Ammon's horn (tissue), 1 donor: ENCODE data around the gene EIF5.

Experiments
- DNase-seq: peaks from one replicate; pipeline ENCODE4 v3.0.0-alpha.2; 2016; ENCODE audit warnings: low spot score

The EIF5 gene

DNA sequence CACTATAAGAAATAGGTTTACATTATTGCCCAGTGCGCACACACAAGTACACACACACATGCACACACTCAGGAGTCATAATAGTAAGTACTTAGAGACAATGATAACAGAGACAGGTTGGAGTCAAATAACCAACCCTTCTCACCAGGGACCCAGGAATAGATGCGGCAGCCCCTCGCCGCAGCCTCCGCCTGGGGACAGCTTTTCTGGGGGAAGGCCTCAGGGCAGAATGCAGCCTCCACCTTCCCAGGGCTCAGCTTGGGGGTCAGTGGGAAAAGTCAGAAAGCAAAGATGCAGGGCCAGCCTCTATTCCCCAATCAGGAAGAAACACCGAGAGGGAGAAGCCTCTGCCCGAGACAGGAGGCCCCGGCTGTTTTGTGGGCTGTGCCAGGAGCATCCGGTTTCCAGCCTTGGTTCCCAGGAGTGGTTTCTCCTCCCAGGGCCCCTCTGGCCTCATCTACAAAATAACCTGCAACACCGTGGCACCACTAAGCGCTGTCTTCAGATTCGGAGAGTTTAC lies 23.4 kb upstream of the EIF5 start:
- DNase-seq, result no peak

DNA sequence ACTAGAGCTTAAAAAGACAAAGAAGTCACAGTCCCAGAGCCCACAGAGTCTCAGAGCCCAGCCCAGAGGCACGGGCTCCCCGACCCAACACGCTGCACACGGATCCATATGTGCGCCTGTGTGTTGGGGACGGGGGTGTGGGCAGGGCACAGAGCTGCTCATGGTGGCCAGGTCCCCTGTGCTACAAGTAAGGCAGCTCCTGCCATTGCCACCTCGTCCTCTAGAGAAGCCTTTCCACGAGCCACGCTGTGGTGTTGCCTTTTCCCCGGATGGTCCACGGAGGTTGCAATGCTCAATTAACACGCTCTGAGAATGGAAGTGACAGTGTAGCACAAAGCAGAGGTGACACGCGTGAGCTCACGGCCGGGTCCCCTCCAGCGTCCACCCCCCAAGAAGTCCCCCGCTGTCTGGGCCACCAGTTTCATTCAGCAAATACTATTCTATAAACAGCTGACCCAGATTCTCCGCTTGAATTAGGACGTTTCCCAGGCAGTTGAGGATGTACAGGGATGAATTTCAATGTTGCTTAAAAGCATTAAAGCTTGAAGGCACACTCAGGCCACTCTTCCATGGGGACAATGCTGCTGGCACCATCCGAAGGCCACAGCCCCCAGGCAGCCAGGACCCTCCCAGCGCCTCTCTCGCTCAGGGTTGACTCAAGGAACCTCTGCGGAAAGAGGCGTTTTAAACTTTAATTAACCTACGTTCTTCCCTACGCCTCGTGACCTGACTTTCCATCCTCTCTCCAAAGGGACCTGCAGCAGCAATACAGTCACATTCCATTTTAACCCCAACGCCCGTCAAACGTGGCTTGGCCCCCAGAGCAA lies 22.7 kb upstream of the EIF5 start:
- peak; percentile 59 for DNase-seq

DNA sequence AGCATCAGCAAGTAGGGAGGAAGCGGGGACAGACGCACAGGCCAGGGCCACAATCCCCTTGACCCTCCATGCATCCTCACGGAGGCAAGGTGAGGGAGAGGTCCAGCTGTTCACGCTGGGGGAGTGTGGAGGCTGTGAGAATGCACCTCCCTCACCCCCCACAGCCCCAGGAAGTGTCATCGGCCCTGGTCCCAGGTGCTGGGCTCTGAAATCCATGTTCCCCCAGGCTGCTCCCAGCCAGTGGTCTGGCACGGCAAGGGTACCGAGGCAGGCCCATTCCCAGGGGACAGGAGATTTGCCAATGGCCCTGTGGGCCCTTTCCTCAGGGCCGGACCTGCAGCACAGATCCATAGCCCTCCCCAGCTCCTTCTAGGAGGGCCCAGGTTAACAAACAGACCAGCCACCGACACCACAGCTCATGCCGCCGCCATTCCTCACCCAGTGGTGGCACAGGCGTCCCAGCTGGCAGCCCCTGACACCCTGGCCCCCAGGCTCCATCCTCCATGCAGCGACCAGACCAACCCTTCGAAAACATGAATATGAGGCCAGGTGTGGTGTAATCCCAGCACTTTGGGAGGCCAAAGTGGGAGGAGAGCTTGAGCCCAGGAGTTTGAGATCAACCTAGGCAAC lies 21.9 kb upstream of the EIF5 start:
- no peak for DNase-seq

DNA sequence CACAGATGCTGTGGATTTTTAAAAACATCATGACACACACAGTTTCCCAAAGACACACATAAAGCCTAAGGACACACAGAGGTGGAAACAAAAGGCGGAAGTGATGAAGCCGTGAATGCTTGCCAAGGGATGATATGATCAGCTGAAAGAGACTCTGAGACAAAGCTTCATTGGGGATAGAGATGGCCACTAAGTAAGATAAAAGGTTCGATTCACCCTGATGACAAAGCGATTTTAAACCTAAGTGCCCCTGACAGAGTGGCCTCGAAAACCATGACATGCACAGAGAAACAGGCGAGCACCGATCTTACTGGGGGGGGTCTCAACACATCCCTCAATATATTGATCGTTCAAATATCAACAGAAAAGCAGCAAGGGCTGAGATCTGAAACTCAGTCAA lies 20.3 kb upstream of the EIF5 start:
- no peak for DNase-seq

DNA sequence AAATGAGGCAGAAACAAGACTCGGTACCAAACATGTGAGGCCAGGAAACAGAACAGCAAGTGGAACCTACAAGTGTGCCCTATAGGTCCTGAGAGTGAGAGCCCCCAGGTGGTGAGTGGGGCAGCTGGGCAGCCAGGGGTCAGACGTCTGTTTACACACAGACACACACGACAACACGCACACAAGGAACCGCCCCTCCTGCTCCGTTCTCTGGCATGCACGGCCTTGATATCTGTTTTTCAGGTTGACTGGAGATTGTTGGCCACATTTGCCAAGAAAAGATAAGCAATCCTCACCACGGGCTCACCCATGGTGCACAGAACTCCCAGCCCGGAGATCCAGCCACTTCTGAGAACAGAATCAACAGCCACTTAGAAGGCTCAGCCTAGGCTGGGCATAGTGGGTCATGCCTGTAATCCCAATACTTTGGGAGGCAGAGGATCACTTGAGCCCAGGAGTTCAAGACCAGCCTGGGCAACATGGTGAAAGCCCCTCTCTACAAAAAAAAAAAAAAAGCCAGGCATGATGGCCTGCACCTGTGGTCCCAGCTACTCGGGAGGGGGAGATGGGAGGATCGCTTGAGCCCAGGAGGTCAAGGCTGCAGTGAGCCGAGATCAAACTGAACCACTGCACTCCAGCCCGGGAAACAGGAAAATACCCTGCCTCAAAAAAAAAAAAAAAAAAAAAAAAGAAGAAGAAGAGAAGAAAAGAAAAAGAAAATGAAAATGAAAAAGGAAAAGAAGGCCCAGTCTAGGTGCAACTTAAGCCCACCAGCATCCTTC lies 19.4 kb upstream of the EIF5 start:
- no peak for DNase-seq

DNA sequence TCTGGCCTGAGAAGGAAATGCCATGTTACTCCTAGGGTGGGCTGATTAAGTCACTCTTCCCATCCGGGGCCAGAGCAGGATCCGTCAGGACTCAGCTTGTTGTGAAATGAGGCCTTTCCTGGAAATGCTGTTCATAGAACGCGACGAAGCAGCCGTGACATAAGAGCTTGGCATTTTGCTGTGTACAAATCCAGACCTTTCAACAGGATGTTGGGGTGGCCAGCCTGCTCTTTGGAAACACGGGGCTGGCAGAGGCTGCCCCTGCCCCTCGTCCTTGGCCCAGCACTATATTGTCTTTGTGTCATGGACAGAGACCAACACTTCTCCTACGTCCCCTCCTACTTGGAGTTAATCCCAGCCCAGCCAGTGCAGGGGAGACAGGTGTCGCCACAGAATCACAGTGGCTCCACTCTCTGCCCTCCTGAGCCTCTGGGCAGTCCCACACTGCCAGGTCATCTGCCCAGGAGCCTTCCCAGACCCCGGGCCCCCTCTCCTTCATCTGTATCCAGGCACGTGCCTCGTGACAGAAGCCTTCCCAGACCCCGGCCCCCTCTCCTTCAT lies 18.6 kb upstream of the EIF5 start:
- DNase-seq, result no peak

DNA sequence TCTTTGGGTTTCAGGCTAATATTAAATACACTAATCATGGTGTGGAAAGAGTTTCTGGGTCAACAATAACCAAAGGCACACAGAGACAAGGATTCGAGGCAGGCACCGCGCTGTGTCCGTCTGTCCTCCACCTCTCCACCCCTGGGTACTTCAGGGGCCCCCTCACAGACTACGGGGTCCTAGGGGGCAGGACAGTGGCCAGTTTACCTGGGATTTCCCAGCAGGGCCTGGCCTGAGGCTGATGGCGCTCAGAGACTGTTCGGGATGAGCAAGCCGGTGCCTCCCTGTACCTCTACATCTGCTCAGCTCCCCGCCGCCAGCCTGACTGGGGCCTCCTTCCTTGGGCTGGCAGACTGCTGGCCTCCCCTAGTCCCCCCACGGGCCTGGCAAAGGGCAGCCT lies 18.1 kb upstream of the EIF5 start:
- no peak for DNase-seq

DNA sequence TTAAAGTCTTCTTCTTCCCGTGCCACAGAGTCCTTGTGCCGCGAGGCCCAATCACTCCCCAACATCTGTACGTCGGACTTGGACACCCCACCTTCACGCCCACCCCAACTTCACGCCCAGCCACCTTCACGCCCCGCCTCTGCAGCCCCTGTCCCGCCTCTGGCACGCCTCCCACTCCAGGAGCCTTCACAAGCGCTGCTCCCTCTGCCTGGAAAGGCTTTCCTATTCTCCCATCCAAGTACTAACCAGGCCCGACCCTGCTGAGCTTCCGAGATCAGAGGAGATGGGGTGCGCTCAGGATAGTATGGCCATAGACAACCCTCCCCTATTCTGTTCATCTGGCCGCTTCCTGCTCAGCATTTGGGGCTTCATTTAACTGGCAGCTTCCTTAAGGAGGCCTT lies 17.3 kb upstream of the EIF5 start:
- no peak for DNase-seq

DNA sequence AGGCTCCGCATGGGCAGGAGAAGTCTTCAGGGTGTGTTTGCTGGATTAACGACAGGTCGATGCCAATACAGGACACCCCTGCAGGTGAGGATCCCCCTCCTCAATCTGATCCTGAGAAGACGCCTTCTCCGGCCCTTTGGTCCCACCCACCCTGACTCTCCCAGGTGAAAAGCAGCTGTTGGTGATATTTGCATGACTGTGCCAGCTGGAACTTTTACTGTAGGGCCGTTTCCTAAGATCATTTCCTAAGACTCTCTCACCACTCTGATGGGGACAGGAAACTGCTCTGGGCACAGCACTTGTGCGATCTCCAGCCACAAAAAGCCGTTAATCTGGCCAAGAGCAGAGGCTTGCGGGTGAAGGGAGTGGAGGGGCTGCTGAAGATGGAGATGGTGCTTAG lies 16.8 kb upstream of the EIF5 start:
- no peak for DNase-seq

DNA sequence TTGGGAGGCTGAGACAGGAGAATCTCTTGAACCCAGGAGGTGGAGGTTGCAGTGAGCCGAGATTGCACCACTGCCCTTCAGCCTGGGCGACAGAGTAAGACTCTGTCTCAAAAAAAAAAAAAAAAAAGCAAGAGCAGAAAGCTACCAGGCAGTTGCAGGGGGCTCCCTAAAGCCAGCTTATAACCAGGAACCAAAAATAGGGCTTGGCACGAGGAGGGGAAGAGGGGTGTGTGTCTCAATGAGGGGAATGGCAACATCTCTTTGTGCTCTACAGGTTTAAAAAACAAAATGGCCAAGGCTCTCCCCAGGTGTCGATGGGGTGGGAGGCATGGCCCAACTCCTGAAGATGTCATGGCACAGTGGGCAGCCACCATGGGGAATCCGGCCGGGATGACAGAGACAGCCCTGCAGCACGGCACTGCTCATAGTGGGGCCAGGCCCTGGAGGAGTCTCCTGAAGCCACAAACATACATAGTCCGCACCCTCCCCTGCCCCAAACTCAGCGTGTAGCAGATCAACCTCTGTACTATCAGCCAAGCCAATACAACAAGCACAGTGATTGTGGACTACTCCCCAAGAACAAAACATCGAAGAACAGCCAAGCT lies 16.0 kb upstream of the EIF5 start:
- DNase-seq, result no peak

DNA sequence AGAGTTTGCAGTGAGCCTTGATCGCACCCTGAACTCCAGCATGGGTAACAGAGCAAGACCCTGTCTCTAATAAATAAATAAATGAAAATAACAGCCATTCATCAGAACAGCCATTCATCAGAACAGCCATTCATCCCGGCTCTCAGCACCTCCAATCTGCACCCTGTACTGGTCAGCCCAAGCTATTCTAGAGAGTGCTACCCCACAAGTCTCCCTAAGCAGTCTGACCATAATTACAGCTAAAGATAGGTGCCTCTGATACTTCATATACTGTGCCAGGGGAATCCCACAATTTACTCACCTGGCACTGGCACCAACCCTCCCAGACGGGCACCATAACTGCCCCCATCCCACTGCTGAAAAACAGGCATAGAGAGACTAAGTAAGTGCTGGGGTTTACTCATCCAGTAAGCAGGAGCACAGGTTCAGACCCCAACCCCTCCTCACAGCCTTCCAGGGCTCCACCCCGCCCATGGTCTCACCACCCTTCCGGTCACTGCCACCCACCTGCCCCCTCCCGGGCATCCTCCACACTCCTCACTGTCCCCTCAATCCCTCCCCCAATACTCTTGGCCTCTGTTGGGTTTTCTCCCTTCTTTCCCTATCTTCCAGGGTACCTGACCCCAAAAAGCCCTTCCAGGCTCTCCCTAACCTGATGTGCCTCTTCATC lies 15.2 kb upstream of the EIF5 start:
- DNase-seq, result no peak

DNA sequence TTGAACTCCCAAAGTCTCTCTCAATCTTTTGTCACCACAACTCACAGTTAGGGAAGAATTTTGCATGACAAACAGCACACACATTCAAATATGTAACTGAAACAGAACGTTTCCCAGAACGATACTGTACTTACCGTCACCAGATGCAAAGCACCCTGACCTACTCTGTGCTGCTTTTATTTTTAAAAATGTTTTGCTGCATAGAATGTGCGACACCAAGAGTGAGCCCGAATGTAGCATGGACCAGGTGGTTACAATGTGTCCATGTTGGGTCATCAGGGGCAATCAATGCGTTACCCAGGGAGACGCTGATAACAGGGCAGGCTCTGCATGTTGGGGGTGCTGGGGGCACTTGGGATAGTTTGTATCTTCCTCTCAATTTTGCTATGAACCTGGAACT lies 14.6 kb upstream of the EIF5 start:
- DNase-seq, result no peak

DNA sequence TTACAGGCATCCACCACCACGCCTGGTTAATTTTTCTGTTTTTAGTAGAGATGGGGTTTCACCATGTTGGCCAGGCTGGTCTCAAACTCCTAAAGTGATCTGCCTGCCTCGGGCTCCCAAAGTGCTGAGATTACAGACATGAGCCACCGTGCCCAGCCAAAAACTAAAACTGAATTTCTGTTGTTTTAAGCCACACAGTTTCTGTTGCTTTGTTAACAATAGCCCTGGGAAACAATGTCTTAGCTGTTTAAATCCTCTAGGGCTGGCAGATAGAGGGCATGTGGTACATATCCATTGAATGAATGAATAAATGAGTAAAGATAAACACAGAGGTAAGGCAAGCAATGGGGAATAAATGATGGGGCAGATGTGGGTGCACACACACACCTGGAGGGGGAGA lies 8.0 kb upstream of the EIF5 start:
- no peak for DNase-seq

DNA sequence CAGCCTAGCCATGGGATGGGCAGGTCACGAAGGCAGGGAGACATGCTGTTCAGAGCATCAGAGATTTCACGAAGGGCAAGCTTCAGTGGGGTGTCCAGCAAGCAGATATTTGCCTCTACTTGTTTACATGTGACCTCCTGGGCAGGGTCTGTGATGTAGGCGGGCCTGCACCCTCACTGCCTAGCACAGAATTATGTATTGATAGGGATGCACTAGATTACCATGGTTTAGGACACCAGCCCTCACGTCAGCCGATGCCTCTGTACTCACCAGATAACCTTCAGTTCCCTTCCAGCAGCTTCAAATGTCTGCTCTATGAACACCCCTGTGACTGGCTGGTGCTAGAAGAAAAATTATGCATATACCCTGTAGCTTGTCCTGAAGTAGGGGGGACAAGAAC lies 5.1 kb upstream of the EIF5 start:
- DNase-seq, result no peak

DNA sequence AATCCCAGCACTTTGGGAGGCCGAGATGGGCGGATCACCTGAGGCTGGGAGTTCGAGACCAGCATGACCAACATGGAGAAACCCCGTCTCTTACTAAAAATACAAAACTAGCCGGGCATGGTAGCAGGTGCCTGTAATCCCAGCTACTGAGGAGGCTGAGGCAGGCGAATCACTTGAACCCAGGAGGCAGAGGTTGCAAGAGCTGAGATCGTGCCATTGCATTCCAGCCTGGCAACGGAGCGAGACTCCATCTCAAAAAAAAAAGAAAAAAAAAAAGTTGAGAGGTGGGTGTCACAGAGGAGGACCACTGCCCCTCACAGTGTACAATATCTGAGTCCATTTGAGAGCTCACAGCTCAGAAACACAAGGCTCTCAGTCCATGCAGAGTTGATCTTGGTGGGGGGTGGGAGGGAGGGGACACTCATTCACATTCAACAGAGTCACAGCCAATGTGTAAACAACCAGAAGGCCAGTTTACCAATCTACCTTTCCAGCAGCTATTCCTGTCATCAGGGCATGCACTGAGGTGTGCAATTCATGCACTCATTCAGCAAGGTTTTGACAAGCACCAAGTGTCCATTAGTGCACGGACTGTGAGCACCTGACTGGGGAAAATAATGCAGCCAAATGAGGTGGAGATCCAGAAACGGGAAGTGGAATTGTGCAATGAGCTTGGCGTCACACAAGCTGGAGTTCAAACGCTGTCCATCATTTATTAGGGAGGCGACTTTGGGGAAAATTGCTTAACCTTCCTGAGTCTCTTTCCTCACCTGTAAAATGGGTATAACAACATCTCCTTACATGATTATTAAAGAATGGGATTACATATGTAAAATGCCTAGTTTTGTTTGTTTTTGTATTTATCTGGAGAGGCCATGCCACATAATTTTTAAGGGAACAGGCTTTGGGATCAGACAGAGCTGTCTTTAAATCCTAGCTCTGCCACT lies 4.4 kb upstream of the EIF5 start:
- DNase-seq, result peak; percentile 45

DNA sequence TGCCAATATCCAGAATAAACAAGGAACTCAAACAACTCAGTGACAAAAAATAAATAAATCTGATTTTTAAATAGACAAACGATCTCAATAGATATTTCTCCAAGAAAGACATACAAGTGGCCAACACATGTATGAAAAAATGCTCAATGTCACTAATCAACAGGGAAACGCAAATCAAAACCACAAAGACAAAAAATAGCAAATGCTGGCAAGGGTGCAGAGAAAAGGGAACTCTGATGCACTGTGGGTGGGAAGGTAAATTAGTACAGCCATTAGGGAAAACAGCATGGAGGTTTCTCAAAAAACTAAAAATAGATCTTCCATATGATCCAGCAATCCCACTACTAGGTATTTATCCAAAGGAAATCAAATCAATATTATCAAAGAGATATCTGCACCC lies 3.5 kb upstream of the EIF5 start:
- no peak for DNase-seq

DNA sequence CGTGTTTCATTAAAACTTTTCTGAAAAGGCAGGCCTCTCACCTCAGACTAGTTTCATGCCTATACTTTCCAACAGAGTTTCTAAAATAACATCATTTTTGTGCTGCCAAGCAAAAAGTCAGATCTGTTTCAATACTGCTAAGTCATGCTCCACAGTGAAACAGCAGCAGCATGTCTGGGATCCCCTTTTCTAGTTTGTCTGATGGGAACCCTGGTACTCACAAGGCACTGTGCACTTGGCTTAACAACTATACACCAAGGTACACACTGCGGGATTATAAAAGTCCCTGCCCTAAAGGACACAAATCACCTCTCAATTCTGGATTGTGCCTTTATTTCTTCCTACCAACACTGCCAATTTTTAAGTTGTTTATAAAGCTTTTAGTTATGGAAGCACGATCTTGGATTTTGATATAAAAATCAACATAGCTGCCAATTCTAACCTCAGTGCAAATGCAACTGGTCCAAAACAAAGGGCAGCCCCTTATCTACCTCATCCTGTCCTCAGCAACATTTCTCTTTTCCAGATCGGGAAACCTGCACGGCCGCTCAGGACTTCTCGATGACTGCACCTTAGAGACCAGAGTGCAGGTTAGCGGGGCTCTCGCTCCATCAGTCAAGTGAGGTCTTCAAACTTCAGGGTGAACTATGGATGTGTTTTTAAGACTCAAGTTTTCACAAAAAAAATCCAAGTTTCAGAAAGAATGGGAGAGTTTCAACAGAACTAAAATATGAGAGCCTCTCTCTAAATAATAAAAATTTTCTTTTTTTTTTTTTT lies 1.7 kb upstream of the EIF5 start:
- no peak for DNase-seq

DNA sequence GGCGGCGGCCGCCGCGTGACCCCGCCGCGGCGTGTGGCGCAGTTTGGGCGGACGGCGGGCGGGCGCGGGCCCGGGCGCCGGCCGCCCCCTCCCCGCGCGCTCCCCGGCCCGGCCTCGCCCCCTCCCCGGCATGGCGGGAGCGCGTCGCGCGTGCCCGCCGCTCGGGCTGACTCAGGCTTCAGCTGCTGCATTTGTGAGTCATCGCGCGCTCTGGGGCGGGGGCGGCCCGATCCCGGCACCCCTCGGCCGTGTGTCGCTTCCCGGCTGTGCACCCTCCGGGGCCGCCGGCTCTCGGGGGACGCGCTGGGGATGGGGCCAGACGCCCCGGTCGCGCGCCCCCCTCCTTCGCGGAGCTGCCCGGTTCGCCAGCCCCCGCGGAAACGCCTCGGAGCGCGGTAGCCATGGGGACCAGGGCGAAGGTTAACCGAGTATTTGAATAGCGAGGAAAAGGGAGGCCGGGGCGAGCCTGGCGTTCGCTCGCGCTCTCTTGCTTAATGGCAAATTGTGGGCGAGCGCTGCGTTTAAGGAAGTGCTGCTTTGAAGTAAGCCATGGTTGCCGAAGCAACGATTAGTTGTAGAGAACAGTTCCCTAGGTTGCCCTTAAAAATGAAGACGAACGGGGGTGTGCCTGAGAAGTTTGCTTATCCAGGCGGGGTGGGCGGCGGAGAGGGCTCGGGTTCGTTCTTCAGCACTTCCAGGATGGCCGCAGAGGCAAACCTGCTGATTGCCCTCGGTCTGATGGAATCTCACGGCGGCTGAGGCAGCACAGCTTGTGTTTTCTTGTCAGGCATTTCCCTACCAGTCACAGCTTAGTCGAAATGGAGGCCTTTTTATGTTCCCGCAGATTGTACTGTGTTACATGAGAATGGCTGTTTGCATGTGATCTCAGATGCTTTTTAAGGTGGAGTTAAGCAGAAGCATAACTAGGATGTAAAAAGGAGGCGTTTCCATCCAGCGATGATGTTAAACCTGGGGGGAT lies 896 bp downstream of the EIF5 start:
- peak; percentile 74 for DNase-seq
